WTC11 (cell line): ENCODE measurements around the gene PSMB11.

ENCODE experiments used
- CBFB ChIP-seq: sonication (generic); formaldehyde crosslinking; IDR thresholded peaks from 2 replicates; pipeline ENCODE4 v1.8.1; 2022; ENCODE audit warnings: mild to moderate bottlenecking, low read depth, missing genetic modification reagents
- CTCF ChIP-seq: fragments of 200-600 bp; IDR thresholded peaks from 2 replicates; pipeline ENCODE4 v1.8.0; 2022; ENCODE audit warnings: antibody characterized with exemption
- FOXP4 ChIP-seq: sonication (generic); formaldehyde crosslinking; IDR thresholded peaks from 2 replicates; pipeline ENCODE4 v1.8.0; 2022; ENCODE audit warnings: mild to moderate bottlenecking, missing genetic modification reagents
- NFYB ChIP-seq: sonication (generic); formaldehyde crosslinking; conservative IDR thresholded peaks from 2 replicates; pipeline ENCODE4 v1.8.0; 2022; ENCODE audit warnings: low read depth, missing genetic modification reagents
- ZNF512 ChIP-seq: sonication (generic); formaldehyde crosslinking; IDR thresholded peaks from 2 replicates; pipeline ENCODE4 v1.8.1; 2022; ENCODE audit warnings: missing genetic modification reagents, borderline replicate concordance
- TF ChIP-seq, protein P1 (sequence below): sonication (generic); formaldehyde crosslinking; IDR thresholded peaks from 2 replicates; pipeline ENCODE4 v1.8.1; 2023; ENCODE audit warnings: mild to moderate bottlenecking, missing genetic modification reagents

- TF ChIP-seq CTCF (no peak), FOXP4 (no peak), ZNF512 (no peak), CBFB (no peak), NFYB (CRISPR knock-in tag) (no peak)
- TF ChIP-seq, protein P1, sequence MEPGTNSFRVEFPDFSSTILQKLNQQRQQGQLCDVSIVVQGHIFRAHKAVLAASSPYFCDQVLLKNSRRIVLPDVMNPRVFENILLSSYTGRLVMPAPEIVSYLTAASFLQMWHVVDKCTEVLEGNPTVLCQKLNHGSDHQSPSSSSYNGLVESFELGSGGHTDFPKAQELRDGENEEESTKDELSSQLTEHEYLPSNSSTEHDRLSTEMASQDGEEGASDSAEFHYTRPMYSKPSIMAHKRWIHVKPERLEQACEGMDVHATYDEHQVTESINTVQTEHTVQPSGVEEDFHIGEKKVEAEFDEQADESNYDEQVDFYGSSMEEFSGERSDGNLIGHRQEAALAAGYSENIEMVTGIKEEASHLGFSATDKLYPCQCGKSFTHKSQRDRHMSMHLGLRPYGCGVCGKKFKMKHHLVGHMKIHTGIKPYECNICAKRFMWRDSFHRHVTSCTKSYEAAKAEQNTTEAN (CRISPR knock-in tag): no peak
Observed at GRCh38 chr14:23093526-23093925, 51.5 kb downstream of the PSMB11 start.
